ENCODE results near the gene IGSF9B. TPM values are rescaled to one million over a fixed set of nuclear protein-coding genes. Genes with fewer than 3 reads are reported as not detected.

Gene IGSF9B
- total RNA-seq, 1 donor from 2014 or later: 5.5 TPM

- no peak overlapping the region for H3K4me3 ChIP-seq
- H3K27me3 ChIP-seq (ENCODE audit: low read depth): no peaks in the 10 kb centered on the region
- DNase-seq: no peak
- TF ChIP-seq CTCF (IDR thresholded peaks at IDR 0.05): no peak
- H3K36me3 ChIP-seq: no peaks in the 10 kb centered on the region
- no peak overlapping the region for H3K27ac ChIP-seq
- intact Hi-C loops (cut with DNase I): no loop called here
- ATAC-seq: peak in 1 of 2 donors; percentile 4
- H3K4me1 ChIP-seq: no peaks in the 10 kb centered on the region
- no peaks in the 10 kb centered on the region for H3K9me3 ChIP-seq
Observed at GRCh38 chr11:133902506-133902905, 54.3 kb downstream of the IGSF9B start.

- Histone ChIP-seq H3K4me3 (no peak overlapping the region), H3K27me3 (ENCODE audit: low read depth) (no peaks in the 10 kb centered on the region), H3K9me3 (no peaks in the 10 kb centered on the region), H3K36me3 (no peaks in the 10 kb centered on the region), H3K27ac (no peak overlapping the region), H3K4me1 (no peaks in the 10 kb centered on the region)
- no peak for TF ChIP-seq CTCF (IDR thresholded peaks at IDR 0.05)
- no peak for ATAC-seq
- no peak for DNase-seq
- intact Hi-C loops (cut with DNase I): no loop called here
Observed at GRCh38 chr11:133901999-133902398, 54.8 kb downstream of the IGSF9B start.

GRCh38 chr11:133901316-133901715 is 55.5 kb downstream of the IGSF9B start:
- no peaks in the 10 kb centered on the region for H3K9me3 ChIP-seq
- H3K4me3 ChIP-seq: no peak overlapping the region
- no peaks in the 10 kb centered on the region for H3K4me1 ChIP-seq
- DNase-seq: peak; percentile 24
- no peaks in the 10 kb centered on the region for H3K27me3 ChIP-seq (ENCODE audit: low read depth)
- intact Hi-C loops (cut with DNase I): no loop called here
- H3K36me3 ChIP-seq: no peaks in the 10 kb centered on the region
- TF ChIP-seq CTCF (IDR thresholded peaks at IDR 0.05): no peak
- no peak for ATAC-seq
- no peak overlapping the region for H3K27ac ChIP-seq

GRCh38 chr11:133900176-133901105 is 56.3 kb downstream of the IGSF9B start:
- DNase-seq: peak; percentile 12
- H3K4me1 ChIP-seq: no peaks in the 10 kb centered on the region
- no peaks in the 10 kb centered on the region for H3K27me3 ChIP-seq (ENCODE audit: low read depth)
- intact Hi-C loops (cut with DNase I): no loop called here
- no peak for ATAC-seq
- no peaks in the 10 kb centered on the region for H3K9me3 ChIP-seq
- no peaks in the 10 kb centered on the region for H3K36me3 ChIP-seq
- no peak for TF ChIP-seq CTCF (IDR thresholded peaks at IDR 0.05)
- H3K27ac ChIP-seq: no peak overlapping the region
- no peak overlapping the region for H3K4me3 ChIP-seq

GRCh38 chr11:133898770-133899115 is 58.0 kb downstream of the IGSF9B start:
- Histone ChIP-seq H3K27me3 (ENCODE audit: low read depth) (no peaks in the 10 kb centered on the region), H3K4me1 (no peaks in the 10 kb centered on the region), H3K36me3 (no peaks in the 10 kb centered on the region), H3K9me3 (no peaks in the 10 kb centered on the region), H3K27ac (no peak overlapping the region), H3K4me3 (no peak overlapping the region)
- peak; percentile 8 for DNase-seq
- no peak for ATAC-seq
- no peak for TF ChIP-seq CTCF (IDR thresholded peaks at IDR 0.05)
- intact Hi-C loops (cut with DNase I): no loop called here

Data from lower lobe of right lung (tissue), 2 donors.